Frontal cortex (tissue), 4 donors: ENCODE measurements around the gene CLNK. TPM values are rescaled to one million over a fixed set of nuclear protein-coding genes. Genes with fewer than 3 reads are reported as not detected.

Experiments
- DNase-seq, 2 donors: peaks; one replicate each; pipeline ENCODE4 v3.0.0; 2012; ENCODE audit warnings: low spot score in 2 of 2
- FAIRE-seq: peaks from 2 replicates; lab custom pipeline; 2012; peaks lifted over from hg19 to GRCh38; lab: Jason Lieb, UNC
- total RNA-seq: library from RNA; depleted of rRNA; stranded (reverse); fragments of >200 nt; gene quantifications from one replicate; pipeline ENCODE4 v1.2.3, GENCODE V29; 2014
- donor health status: control.
- donor health status: control.
- donor health status: control.

CLNK gene
- total RNA-seq, 1 donor from 2014 or later = not detected

DNA sequence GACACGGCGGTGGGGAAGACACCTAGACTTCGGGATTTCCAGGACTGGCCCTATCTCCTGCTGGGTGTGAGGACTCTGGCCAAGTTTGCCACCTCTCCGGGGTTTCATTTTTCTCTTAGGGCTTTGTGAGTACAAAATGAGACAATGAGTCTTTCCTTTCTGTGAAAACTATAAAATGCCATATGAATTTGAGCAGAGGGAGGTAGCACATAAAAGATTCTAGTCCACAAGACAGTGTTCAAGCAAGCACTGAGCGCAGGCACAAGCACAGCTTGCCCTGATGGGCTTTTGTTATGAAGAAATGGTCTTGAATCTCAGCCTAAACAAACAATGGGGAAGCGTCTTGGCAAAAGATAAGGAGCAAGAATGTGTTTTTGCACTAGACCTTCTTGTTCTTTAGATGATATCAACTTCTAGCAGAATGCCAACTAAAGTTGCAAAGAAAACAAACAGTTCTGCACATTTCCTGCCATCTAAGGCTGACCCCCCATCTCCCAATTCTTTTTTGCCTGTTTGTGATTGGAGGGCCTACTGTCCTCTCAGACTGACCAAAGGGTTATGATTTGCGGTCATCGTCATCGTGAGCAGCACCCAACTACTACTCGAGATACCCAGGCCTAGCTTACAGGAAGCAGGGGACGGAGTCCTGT is 154.3 kb downstream of the CLNK start:
- DNase-seq (no peak), FAIRE-seq (no peak)

- FAIRE-seq (no peak), DNase-seq (no peak)
These were observed 155.1 kb downstream of the CLNK start for GRCh38 chr4:10529291-10530136.

DNA sequence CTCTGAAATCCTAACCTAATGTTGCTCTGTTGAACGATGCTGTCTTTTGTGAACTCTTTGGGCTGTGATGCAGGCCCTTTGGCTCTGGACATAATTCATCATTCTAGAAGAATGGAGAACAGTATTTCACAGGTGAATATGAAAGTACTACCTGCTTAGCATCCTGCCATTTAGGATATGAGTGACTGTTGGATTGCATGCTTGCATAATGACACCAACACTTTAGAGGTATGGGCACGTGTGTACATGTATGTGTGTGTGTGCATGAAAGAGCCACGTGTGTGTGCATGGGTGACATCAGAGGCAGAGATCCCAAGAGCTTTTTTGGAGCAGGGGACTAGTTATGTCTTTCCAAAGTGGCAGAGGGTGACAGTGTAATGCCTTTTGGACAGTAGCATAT is 157.1 kb downstream of the CLNK start:
- DNase-seq (no peak), FAIRE-seq (no peak)

- FAIRE-seq (no peak), DNase-seq (no peak)
These were observed 157.9 kb downstream of the CLNK start for GRCh38 chr4:10526429-10527222.

DNA sequence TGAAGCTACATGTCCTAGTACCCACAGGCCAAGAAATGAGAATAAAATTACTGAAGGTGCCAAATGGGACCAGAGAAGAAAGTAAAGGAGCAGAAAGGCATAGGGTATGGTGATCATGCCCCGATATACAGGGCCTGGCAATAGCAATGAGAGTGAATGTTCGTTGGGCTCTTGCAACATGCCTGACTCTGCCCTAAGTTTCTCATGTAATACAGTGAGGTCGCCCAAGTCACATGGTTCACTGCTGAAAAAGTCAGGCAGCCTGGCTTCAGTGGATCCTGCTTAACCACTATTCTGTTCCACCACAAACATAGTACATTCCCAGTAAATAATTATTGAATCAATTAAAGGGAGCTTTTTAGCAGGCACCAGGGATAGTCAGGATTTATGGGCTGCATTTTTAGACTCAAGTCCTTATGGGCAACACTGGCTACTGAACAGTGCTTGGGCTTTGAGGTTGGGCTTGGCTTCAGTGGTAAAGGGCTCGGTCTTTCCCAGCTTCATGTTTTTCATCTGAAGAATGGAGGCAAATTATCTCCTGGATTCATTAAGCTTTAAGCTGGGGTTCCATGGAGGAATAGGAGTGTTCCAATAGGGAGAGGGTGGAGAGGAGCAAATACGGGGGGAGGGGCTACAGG is 160.3 kb downstream of the CLNK start:
- FAIRE-seq (no peak), DNase-seq (no peak)

GRCh38 chr4:10521424-10521823 is 163.1 kb downstream of the CLNK start:
- no peak for FAIRE-seq

GRCh38 chr4:10509733-10510132 is 174.8 kb downstream of the CLNK start:
- DNase-seq (no peak), FAIRE-seq (no peak)

More at GRCh38 chr4:10521424-10521823, 163.1 kb downstream of the CLNK start:
- no peak for DNase-seq

GRCh38 chr4:10506077-10506476 is 178.5 kb downstream of the CLNK start:
- no peak for FAIRE-seq
- no peak for DNase-seq

GRCh38 chr4:10504570-10505179 is 179.9 kb downstream of the CLNK start:
- FAIRE-seq (no peak), DNase-seq (no peak)

DNA sequence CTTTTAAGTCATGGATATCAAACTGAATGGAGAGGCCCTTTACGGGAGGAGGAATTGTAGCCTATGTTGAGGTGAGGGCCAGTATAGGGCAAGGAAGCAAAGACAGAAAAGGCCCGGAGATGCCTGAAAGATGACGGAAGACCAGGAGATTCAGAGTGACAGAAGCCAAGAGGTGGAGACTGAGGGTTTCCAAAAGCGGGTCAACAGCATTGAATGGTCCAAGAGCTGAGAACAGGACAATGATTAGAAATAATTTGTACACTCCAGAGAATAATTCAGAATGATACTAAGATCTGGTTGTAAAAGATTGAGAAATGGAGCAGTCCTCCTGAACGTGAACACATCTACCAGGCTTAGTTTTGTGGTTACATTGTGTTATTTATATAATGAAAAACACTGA is 181.9 kb downstream of the CLNK start:
- no peak for DNase-seq
- FAIRE-seq = no peak

GRCh38 chr4:10500776-10501175 is 183.8 kb downstream of the CLNK start:
- DNase-seq (no peak), FAIRE-seq (no peak)

GRCh38 chr4:10496200-10496599 is 188.4 kb downstream of the CLNK start:
- no peak for FAIRE-seq
- DNase-seq = no peak

DNA sequence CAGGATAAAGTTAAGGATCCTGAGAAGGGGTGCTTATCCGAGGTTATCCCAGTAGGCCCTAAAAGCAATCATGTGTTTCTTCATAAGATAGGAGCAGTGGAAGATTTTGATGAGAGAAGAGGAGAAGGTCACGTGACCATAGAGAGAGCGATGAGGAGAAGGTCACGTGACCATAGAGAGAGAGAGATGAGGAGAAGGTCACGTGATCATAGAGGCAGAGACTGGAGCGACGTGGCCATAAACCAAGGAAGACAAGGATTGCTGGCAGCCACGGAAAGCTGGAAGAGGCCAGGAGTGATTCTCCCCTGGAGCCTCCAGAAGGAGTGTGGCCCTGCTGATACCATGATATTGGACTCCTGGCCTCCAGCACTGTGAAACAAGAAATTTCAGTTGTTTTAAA is 188.9 kb downstream of the CLNK start:
- DNase-seq (no peak), FAIRE-seq (no peak)

DNA sequence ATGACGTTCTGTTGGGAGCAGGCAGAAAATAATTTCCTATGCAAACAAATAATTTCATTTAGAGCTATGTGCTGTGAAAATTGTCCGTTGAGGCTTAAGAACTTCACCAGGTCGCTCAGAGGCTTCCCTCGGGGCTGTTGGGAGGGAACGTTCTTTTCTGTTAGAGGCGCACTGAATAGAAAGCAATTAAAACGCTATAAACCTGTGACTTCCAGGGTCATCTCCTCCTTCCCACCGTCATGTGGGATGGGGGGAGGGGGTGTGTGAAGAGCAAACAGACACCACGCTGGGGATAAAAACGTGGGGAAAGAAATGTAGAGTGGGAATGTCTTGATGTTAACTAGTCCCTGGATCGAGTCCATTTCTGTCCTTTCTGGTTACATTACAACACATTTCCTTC is 192.1 kb downstream of the CLNK start:
- no peak for DNase-seq
- no peak for FAIRE-seq

- DNase-seq = no peak
- FAIRE-seq = no peak
These were observed 193.2 kb downstream of the CLNK start for GRCh38 chr4:10491401-10491800.

GRCh38 chr4:10490996-10491395 is 193.6 kb downstream of the CLNK start:
- no peak for FAIRE-seq
- no peak for DNase-seq

GRCh38 chr4:10482913-10483312 is 201.7 kb downstream of the CLNK start:
- FAIRE-seq (no peak), DNase-seq (no peak)

DNA sequence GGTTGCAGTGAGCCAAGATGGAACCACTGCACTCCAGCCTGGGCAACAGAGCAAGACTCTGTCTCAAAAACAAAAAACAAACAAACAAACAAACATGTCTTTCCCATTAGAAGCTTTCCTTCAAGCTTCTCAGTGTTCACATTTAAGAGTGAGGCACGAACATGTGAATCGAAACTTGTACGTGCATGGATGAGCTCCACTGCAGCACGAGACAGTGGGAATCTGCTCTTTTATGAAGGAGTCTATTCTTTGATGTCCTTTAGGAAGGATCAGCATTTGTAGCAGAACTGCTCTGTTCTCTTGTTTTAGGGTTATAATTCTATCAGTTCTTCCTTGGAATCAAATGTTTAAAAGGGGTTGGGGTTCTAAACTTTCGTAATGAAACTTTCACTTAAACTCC is 204.0 kb downstream of the CLNK start:
- FAIRE-seq = no peak
- DNase-seq = no peak

- DNase-seq = no peak
- FAIRE-seq = no peak
These were observed 205.9 kb downstream of the CLNK start for GRCh38 chr4:10478621-10479020.

DNA sequence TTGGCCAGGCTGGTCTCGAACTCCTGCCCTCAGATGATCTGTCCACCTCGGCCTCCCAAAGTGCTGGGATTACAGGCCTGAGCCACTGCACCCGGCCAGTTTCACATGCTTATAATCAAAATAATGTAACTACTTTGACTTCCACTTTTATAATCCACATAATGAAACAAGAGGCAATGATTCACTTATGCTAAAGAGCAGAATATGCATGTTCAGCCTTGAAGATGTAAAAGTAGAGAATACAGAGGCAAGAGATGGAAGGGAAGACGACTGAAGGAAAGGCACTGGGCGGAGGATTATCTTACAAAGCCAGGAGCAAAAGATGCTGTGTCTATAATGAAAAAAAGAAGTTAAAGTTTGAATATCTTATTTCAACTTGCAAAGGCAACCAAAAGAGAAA is 214.1 kb downstream of the CLNK start:
- DNase-seq (no peak), FAIRE-seq (no peak)
